GM21717 (cell line): ENCODE measurements around the gene RAP2C.
"Not testable (repeated sequence)": the region's sequence is repeated elsewhere in the genome, so short reads cannot be mapped to it uniquely, and the experiment has no call there.

ENCODE experiments used
- ATAC-seq: cut with Tn5 transposase; IDR thresholded peaks from one replicate; pipeline ENCODE4 v1.9.1; 2021; ENCODE audit warnings: mild to moderate bottlenecking, moderate library complexity; ENCODE audit not compliant: unreplicated experiment

Gene RAP2C

DNA sequence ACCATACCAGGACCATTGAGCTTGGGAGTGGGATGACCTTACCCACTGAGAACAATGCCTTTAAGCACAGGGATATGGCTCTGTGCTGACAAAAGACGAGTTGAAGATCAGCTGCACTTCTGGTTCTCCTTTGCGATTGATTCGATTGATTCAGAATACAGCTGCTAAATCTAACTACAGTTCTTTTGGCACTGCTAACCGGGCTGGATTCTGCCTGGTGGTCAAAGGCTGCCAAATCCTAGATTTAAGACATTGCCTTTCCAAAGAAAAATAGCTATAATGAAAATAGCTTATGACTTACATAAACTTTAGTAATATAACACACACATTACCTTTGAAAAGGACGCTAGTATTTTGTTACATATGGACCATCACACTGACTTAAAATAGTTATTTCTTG is 18.3 kb downstream of the RAP2C start:
- ATAC-seq = no peak

DNA sequence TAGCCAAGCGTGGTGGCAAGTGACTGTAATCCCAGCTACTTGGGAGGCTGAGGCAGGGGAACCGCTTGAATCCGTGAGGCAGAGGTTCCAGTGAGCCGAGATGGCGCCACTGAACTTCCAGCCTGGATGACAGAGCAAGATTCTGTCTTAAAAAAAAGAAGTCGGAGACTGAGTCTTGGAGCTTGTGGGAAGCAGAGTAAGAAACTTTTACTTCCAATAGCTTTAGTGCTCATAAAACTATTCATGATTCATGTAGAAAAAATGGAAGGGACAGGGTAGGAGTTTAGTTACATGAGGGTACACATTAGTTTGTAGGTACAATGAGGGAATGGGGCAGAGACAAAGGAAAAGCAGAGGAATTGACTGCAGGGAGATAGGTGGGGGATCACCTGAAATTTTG is 19.3 kb downstream of the RAP2C start:
- ATAC-seq = no peak

GRCh38 chrX:132193872-132194574 is 25.2 kb downstream of the RAP2C start:
- ATAC-seq = no peak

DNA sequence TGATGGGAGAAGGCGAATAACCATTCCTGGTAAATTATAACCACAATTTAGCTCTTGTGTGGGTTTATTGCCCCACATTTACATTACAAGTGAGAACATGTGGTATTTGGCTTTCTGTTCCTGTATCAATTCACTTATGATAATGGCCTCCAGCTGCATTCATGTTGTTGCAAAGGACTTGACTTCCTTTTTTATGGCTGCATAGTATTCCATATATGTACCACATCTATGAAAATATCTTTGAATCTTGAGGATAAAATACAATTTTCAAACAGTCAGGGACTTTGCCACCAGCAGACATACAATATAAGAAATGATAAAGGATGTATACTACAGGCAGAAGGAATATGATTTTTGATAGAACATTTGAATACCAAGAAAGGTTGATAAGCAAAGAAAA is 27.3 kb downstream of the RAP2C start:
- no peak for ATAC-seq

DNA sequence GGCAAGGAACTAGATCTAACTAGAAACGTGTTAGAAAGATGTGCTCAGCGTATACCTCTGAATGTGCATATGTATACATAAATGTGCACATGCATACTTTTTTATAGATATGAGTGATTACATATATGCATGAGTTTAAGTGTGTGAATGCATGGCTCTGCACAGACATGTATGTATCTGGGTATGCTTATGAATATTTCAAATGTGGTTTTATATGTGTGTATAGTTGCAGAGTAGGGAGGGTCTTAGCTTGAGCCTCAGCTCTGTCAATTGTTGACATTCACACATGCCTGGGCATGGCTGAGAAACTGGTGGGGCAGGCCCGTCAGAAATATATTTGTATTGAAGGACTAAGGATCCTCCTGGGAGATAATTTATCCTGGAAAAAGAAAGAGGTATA is 31.1 kb downstream of the RAP2C start:
- ATAC-seq = no peak

GRCh38 chrX:132187451-132187850 is 31.8 kb downstream of the RAP2C start:
- no peak for ATAC-seq

DNA sequence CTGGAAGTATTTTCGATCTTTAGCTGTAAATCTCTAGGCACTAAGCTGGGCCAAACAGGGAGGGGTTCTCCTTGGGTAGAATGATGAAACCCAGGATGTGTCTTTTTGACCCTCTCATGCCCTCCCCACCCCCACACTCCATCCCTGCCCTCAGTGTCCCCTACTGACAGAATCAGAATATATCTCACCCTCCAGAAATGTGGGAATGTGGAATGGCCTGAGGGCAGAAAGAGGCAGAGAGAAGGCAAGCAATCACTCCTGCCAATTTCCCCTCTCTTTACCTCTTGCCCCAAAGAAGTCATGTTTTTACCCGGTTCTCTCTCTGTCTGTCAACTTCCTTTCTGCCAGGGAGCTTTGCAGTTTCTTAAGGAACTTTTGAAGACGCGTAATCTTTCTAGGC is 34.4 kb downstream of the RAP2C start:
- ATAC-seq = no peak

GRCh38 chrX:132181364-132181763 is 37.9 kb downstream of the RAP2C start:
- ATAC-seq = no peak

GRCh38 chrX:132180929-132181328 is 38.3 kb downstream of the RAP2C start:
- ATAC-seq = no peak

GRCh38 chrX:132173647-132174046 is 45.6 kb downstream of the RAP2C start:
- ATAC-seq = no peak

- ATAC-seq = no peak
Measured at GRCh38 chrX:132171881-132172280, 47.4 kb downstream of the RAP2C start.

DNA sequence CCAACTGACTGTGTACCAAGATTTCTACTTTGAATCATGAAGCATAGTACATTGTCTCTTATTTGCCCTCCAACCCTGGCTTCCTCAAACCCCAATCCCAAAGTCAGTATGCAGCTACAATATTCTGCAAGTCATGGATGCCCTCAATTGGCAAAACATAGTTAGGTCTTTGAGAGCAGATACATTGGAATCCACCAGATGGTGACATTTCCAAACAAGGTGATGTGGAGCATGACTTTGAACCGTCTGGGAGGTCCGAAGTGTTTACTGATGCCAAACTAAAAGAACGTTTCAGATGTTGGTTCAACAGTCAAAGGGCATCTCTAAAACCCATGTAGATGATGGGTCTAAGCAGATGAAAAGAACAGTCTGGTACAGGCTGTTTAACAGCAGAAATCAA is 47.8 kb downstream of the RAP2C start:
- no peak for ATAC-seq

DNA sequence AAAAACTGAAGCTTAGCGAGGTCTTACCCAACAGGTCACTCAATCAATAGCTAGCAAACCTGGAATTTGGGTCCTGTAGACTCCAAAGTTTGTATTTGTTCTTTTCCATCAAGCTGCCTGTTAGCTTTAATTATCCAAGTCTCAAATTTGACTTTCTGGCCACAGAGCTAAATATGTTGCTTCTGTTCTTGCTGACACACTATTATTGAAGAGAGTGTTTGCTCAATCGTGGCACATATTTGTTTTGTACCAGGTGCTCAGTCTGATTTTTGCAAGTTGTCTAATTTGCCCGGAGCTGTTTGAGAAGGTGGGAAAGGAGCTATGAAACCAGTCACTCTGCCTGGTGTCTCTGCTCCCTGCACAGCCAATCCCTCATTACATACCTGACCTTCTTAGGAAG is 49.7 kb downstream of the RAP2C start:
- ATAC-seq = no peak

DNA sequence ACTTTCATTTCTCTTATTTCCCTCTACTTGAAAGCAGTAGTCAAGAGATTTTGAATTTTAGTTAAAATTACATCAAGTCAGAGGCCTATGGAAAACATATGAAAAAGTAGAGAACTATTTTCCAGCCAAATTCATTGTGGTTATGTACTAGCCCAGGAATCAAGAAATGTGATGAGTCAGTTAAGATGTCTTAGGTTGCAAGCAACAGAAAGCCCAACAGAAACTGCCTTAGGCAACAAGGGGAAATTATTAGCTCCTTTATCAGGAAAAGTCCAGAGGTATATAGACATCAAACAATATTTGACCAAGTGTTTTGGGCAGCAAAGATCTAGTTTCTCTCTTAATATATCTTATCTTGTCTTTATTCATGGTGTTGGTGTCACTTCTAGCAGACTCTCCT is 53.6 kb downstream of the RAP2C start:
- ATAC-seq = no peak

- ATAC-seq = no peak
Measured at GRCh38 chrX:132165005-132165404, 54.2 kb downstream of the RAP2C start.

DNA sequence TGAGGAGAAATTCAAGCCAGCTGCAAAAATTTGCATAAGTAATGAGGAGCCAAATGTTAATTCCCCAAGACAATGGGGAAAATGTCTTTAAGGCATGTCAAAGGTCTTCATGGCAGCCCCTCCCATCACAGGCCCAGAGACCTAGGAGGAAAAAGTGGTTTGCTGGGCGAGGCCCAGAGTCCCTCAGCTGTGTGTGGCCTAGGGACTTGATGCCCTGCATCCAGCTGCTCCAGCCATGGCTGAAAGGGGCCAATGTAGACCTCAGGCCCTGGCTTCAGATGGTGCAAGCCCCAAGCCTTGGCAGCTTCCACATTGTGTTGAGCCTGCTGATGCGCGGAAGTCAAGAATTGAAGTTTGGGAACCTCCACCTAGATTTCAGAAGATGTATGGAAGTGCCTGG is 56.2 kb downstream of the RAP2C start:
- not testable (repeated sequence) for ATAC-seq

DNA sequence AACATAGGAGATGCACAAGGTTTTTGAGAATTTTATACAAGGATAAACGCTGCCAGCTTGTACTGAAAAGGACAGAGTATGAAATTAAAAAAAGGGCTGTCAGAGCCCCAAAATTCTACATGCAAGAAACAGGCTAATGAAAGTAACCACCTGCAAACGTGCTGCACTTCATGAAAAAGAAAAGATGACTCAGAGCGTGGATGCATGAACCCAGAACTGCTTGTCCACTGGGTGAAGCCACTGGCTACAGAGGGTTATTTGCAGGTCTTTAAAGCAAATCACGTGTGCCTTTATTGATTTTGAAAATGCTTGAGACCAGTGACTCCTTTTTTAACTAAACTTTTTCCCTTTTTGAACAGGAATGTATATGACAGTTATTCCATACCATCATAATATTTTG is 66.1 kb downstream of the RAP2C start:
- no peak for ATAC-seq
